ENCODE measurements around the gene GOLGA7B.

The GOLGA7B gene

GRCh38 chr10:97849687-97850402 is at the start of gene GOLGA7B:
TSS of gene GOLGA7B (plus strand) at chr10:97849843. CDS start at chr10:97850304, 461 bp downstream.
- DNase-seq (ENCODE audit: low spot score in 2 of 2) (peak; percentile 54 to 84), ATAC-seq (peak; percentile 87)
- Mint-ChIP-seq H3K27ac (peak within 1 kb of the TSS; percentile 61), H3K4me3 (peak within 1 kb of the TSS; percentile 83), H3K36me3 (peaks cover 6% of the 10 kb centered on the region), H3K4me1 (peaks cover 43% of the 10 kb centered on the region), H3K9me3 (no peaks in the 10 kb centered on the region)

- H3K36me3 Mint-ChIP-seq = no peaks in the 10 kb centered on the region
- peaks cover 9% of the 10 kb centered on the region for H3K9me3 Mint-ChIP-seq
- H3K4me1 Mint-ChIP-seq = peaks cover 21% of the 10 kb centered on the region
- ATAC-seq = no peak
- no peak overlapping the region for H3K27ac Mint-ChIP-seq
- DNase-seq (ENCODE audit: low spot score in 2 of 2) = no peak
- no peak overlapping the region for H3K4me3 Mint-ChIP-seq
These were observed 49.2 kb upstream of the GOLGA7B start for GRCh38 chr10:97800474-97800873.

DNA sequence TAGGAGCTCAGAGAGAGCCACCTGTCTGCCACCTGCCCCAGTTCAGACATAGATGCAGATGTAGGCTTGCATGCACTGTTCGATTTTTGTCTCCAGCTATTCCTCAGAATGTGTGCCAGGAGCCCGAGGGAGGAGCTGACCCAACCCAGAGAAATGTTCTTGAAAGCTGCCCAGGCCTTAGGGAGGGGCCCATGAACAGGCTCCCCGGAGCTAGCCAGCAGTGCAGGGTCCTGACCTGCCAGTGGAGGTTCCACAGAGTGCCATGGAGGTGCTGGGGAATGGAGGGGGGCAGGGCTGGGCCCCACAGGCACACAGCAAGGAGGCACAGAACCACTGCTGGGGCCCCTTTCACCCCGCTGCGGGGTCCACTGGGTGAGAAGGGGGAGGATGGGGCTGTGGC is 48.2 kb upstream of the GOLGA7B start:
- Mint-ChIP-seq H3K4me1 (peaks cover 17% of the 10 kb centered on the region), H3K36me3 (no peaks in the 10 kb centered on the region)
- DNase-seq (ENCODE audit: low spot score in 2 of 2) = no peak

DNA sequence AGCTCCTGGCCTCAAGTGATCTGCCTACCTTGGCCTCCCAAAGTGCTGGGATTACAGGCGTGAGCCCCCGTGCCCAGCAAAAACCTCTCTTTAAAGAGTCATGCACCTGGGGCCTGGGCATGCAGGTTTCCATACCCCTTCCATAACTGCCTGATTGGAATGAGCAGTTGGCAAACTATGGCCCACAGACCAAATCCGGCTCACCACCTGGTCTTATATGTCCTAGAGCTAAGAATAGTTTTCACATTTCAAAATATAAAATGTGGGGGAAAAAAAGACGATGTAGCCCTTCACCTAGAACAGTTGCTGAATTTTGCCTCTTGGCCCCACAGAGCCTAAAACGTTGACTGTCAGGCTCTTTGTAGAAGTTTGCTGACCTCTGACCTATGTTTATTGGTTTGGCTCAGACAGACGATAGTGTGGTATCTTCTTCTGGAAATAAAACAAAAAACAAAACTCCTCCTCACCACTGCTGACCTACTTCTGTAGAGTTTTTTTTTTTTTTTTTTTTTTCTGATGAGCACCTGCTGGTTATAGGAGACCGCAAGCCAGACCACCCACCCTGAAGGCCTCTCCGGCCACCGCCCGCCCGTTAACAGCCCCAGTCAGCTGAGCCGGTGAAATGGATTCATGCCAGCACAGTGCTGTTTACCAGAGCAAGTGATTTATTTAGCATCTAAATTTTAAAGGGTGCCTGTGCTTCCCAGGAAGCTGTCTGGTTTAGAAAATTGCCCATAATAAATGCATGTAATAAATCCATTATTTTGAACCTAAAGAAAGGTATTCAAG is 44.4 kb upstream of the GOLGA7B start:
- no peak overlapping the region for H3K4me3 Mint-ChIP-seq
- DNase-seq (ENCODE audit: low spot score in 2 of 2) (no peak), ATAC-seq (peak; percentile 79)
- H3K9me3 Mint-ChIP-seq = no peaks in the 10 kb centered on the region
- H3K27ac Mint-ChIP-seq = peak overlapping the region; percentile 45
- no peaks in the 10 kb centered on the region for H3K36me3 Mint-ChIP-seq
- peaks cover 10% of the 10 kb centered on the region for H3K4me1 Mint-ChIP-seq

More for the DNA sequence above, 48.2 kb upstream of the GOLGA7B start:
- ATAC-seq = no peak
- H3K27ac Mint-ChIP-seq = no peak overlapping the region
- H3K4me3 Mint-ChIP-seq = no peak overlapping the region
- H3K9me3 Mint-ChIP-seq = peaks cover 9% of the 10 kb centered on the region

DNA sequence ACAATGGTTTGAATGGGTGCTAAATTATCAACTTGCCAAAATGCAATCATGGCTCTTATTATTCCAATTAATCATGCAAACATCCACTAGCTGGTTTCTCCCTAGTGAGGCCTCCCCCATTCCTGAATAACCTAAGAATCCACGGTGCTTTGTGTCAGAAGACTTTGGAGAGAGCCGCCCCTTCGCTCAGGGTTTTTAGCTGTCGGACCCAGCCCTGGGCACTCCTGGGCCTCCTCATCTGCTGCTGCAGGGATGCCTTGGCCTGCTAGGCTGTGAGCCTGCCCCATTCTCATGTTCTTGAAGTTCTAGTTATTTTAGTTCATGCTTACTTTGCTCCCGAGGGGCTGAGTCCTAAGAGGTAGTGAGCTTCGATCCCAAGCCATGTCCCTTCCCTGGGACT is 43.7 kb upstream of the GOLGA7B start:
- H3K9me3 Mint-ChIP-seq = no peaks in the 10 kb centered on the region
- no peak for DNase-seq (ENCODE audit: low spot score in 2 of 2)
- H3K27ac Mint-ChIP-seq = no peak overlapping the region
- H3K4me1 Mint-ChIP-seq = peaks cover 10% of the 10 kb centered on the region
- ATAC-seq = no peak
- no peak overlapping the region for H3K4me3 Mint-ChIP-seq
- H3K36me3 Mint-ChIP-seq = no peaks in the 10 kb centered on the region

- H3K4me1 Mint-ChIP-seq = no peaks in the 10 kb centered on the region
- no peaks in the 10 kb centered on the region for H3K36me3 Mint-ChIP-seq
These were observed 39.2 kb upstream of the GOLGA7B start for GRCh38 chr10:97810446-97810845.

DNA sequence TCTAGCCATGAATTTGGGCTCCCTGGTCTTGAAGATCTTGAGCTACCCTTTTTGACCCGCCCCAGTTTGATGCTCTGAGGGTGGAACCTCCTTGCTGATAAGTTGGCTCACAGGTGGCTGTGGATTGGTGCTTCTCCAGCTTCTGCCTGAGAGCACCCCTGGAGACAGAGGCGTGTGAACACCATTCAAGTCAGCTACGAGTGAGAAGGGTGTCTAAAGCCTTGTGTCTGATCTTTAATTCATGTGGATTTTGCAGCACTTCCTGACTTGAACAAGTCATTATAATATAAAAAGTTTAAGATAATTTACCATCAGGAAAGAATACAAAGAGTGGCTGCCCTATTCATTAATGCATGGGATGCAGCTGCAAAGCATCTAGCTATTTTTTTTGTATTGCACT is 37.7 kb upstream of the GOLGA7B start:
- Mint-ChIP-seq H3K9me3 (no peaks in the 10 kb centered on the region), H3K27ac (peak overlapping the region; percentile 33), H3K4me1 (no peaks in the 10 kb centered on the region), H3K4me3 (no peak overlapping the region), H3K36me3 (no peaks in the 10 kb centered on the region)
- ATAC-seq (no peak), DNase-seq (ENCODE audit: low spot score in 2 of 2) (no peak)

More at GRCh38 chr10:97810446-97810845, 39.2 kb upstream of the GOLGA7B start:
- H3K27ac Mint-ChIP-seq = no peak overlapping the region
- H3K9me3 Mint-ChIP-seq = no peaks in the 10 kb centered on the region
- ATAC-seq (no peak), DNase-seq (ENCODE audit: low spot score in 2 of 2) (no peak)
- no peak overlapping the region for H3K4me3 Mint-ChIP-seq

DNA sequence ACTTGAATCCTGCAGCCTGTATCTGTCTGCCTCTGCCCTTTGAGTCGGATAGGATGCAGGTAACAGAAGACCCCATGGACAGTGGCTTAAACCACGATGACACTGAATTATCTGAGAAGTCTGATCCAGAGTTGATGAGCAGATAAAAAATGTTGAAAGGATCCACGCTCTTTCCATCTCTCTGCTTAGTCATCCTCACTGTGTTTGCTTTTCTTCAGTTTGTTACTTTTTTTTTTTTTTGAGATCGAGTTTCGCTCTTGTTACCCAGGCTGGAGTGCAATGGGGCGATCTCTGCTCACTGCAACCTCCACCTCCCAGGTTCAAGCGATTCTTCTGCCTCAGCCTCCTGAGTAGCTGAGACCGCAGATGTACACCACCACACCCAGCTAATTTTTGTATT is 36.9 kb upstream of the GOLGA7B start:
- ATAC-seq (no peak), DNase-seq (ENCODE audit: low spot score in 2 of 2) (no peak)
- no peak overlapping the region for H3K27ac Mint-ChIP-seq
- H3K36me3 Mint-ChIP-seq = no peaks in the 10 kb centered on the region
- H3K4me3 Mint-ChIP-seq = no peak overlapping the region
- H3K4me1 Mint-ChIP-seq = no peaks in the 10 kb centered on the region
- H3K9me3 Mint-ChIP-seq = no peaks in the 10 kb centered on the region

- H3K4me1 Mint-ChIP-seq = no peaks in the 10 kb centered on the region
- no peaks in the 10 kb centered on the region for H3K36me3 Mint-ChIP-seq
- no peaks in the 10 kb centered on the region for H3K9me3 Mint-ChIP-seq
- ATAC-seq (no peak), DNase-seq (ENCODE audit: low spot score in 2 of 2) (no peak)
- peak overlapping the region; percentile 54 for H3K27ac Mint-ChIP-seq
- H3K4me3 Mint-ChIP-seq = no peak overlapping the region
These were observed 36.3 kb upstream of the GOLGA7B start for GRCh38 chr10:97813311-97813710.

- no peak for DNase-seq (ENCODE audit: low spot score in 2 of 2)
- Mint-ChIP-seq H3K36me3 (no peaks in the 10 kb centered on the region), H3K27ac (no peak overlapping the region), H3K4me1 (no peaks in the 10 kb centered on the region), H3K4me3 (no peak overlapping the region), H3K9me3 (no peaks in the 10 kb centered on the region)
- no peak for ATAC-seq
These were observed 34.6 kb upstream of the GOLGA7B start for GRCh38 chr10:97814996-97815395.

- no peak overlapping the region for H3K4me3 Mint-ChIP-seq
- H3K9me3 Mint-ChIP-seq = no peaks in the 10 kb centered on the region
- no peak for ATAC-seq
- no peak overlapping the region for H3K27ac Mint-ChIP-seq
- no peaks in the 10 kb centered on the region for H3K4me1 Mint-ChIP-seq
- no peaks in the 10 kb centered on the region for H3K36me3 Mint-ChIP-seq
- no peak for DNase-seq (ENCODE audit: low spot score in 2 of 2)
These were observed 33.0 kb upstream of the GOLGA7B start for GRCh38 chr10:97816609-97817008.

DNA sequence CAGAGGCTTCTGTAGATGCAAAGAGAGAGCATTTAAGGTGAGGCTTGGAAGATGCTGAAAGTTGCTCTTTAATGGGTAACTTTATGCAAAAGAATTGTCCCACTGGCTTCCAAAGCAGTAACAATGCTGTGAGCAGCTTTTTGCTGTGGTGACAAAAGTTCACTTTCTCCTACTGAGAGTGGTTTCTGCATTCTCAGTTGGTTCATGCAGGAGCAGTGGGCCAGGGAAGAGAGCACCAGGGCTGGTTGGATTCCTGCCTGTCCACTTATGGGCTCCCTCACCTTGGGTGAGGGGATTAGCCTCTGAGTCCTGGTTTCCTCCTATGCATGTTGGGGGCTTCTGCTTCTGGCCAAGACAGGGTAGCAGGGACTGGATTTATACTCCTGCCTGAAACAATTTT is 31.1 kb upstream of the GOLGA7B start:
- no peaks in the 10 kb centered on the region for H3K36me3 Mint-ChIP-seq
- DNase-seq (ENCODE audit: low spot score in 2 of 2) (no peak), ATAC-seq (no peak)
- H3K4me1 Mint-ChIP-seq = no peaks in the 10 kb centered on the region
- no peak overlapping the region for H3K4me3 Mint-ChIP-seq
- no peak overlapping the region for H3K27ac Mint-ChIP-seq
- no peaks in the 10 kb centered on the region for H3K9me3 Mint-ChIP-seq

DNA sequence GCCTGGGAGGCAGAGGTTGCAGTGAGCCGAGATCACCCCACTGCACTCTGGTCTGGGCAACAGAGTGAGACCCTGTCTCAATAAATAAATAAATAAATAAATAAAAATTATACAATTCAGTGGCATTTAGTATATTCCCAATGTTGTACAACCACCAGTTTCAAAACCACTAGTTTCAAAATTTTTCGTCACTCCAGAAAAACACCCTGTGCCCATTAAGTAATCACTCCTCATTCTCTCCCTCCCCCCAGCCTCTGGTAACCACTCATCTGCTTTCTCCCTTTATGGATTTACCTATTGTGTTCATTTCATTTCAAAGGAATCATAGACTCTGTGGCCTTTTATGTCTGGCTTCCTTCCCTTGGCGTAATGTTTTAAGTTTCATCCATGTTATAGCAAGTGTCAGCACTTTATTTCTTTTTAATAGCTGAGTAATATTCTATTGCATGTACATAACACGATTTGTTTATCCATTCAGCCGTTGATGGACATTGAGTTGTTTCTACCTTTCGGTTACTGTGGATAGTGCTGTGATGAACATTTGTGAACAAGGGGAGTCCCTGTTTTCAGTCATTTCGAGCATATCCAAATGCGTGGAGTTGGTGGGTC is 29.4 kb upstream of the GOLGA7B start:
- H3K4me3 Mint-ChIP-seq = no peak overlapping the region

GRCh38 chr10:97821308-97822038 is 28.2 kb upstream of the GOLGA7B start:
- no peak for ATAC-seq

More for the DNA sequence above, 29.4 kb upstream of the GOLGA7B start:
- no peak for DNase-seq (ENCODE audit: low spot score in 2 of 2)
- no peaks in the 10 kb centered on the region for H3K4me1 Mint-ChIP-seq
- H3K9me3 Mint-ChIP-seq = no peaks in the 10 kb centered on the region
- H3K27ac Mint-ChIP-seq = no peak overlapping the region
- no peaks in the 10 kb centered on the region for H3K36me3 Mint-ChIP-seq
- ATAC-seq = no peak

GRCh38 chr10:97822261-97822687 is 27.4 kb upstream of the GOLGA7B start:
- DNase-seq (ENCODE audit: low spot score in 2 of 2) (no peak), ATAC-seq (no peak)
- H3K4me1 Mint-ChIP-seq = peaks cover 10% of the 10 kb centered on the region
- H3K4me3 Mint-ChIP-seq = no peak overlapping the region
- no peak overlapping the region for H3K27ac Mint-ChIP-seq
- no peaks in the 10 kb centered on the region for H3K9me3 Mint-ChIP-seq
- no peaks in the 10 kb centered on the region for H3K36me3 Mint-ChIP-seq

More at GRCh38 chr10:97821308-97822038, 28.2 kb upstream of the GOLGA7B start:
- DNase-seq (ENCODE audit: low spot score in 2 of 2) = no peak
- Mint-ChIP-seq H3K36me3 (no peaks in the 10 kb centered on the region), H3K27ac (no peak overlapping the region), H3K4me1 (peaks cover 10% of the 10 kb centered on the region), H3K9me3 (no peaks in the 10 kb centered on the region), H3K4me3 (no peak overlapping the region)
